AG09309 (cell line): ENCODE data around the gene KRT10.

Experiments used
- DNase-seq: peaks from one replicate; pipeline ENCODE4 v3.0.0-alpha.2; 2010; ENCODE audit warnings: low read depth
- H3K4me3 ChIP-seq: 2 replicates; pipeline ENCODE4 v1.5.1; 2011; ENCODE audit warnings: mild to moderate bottlenecking, low read depth, low read length, moderate library complexity; ENCODE audit not compliant: control insufficient read depth
- CTCF ChIP-seq: IDR thresholded peaks from 2 replicates; pipeline ENCODE4 v1.5.1; 2011; ENCODE audit warnings: mild to moderate bottlenecking, low read depth, low read length, inconsistent platforms; ENCODE audit not compliant: insufficient read depth, control insufficient read depth; ENCODE audit errors: missing control alignments

Gene KRT10

DNA sequence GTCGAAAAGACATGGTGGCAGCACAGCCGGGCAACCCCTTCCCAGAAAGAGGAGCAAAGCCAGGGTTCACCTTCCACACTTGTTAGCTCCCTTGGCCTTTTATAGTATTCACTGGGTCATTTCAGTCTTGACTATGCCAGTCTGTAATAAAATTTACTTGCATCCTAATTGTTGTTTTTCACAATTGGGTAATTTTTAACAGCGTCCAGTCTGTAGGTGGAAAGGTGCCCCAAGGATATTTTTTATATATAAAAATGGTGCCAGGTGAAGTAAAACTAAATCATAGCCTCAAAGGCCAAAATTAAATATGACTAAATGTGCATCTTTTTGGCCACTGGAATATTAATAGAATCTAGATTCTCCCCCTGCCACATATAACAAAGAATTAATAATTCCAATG, 50.3 kb downstream of the KRT10 start, which contains the start of gene KRT26:
TSS of gene KRT26 (minus strand) at position 101 of the 400 bp plus-strand sequence. CDS start at position 13, 88 bp downstream.
- TF ChIP-seq CTCF = no peak
- no peak for DNase-seq
- H3K4me3 ChIP-seq = no peak within 1 kb of the TSS
